CD4-positive, alpha-beta T cell treated with Interleukin-1 beta for 1 hour (primary cell): Measurements from ENCODE around the gene GID4.
"Not testable (repeated sequence)": the region's sequence is repeated elsewhere in the genome, so short reads cannot be mapped to it uniquely, and the experiment has no call there.

Experiments
- DNase-seq, 2 donors: peaks; one replicate each; pipeline ENCODE4 v3.0.0-alpha.2; 2020 to 2022

The GID4 gene

GRCh38 chr17:18038861-18039534 lies at the start of gene GID4, which contains the start of gene ATPAF2:
GID4 (plus strand) TSS chr17:18039408; CDS start chr17:18039465, 57 bp downstream.
ATPAF2 (minus strand) TSS chr17:18039168; CDS start chr17:18039013, 155 bp downstream.
- peak; percentile 99 to 100 for DNase-seq

- no peak for DNase-seq
Measured at GRCh38 chr17:17989618-17990017, 49.6 kb upstream of the GID4 start.

GRCh38 chr17:17990282-17990681 lies 48.9 kb upstream of the GID4 start:
- DNase-seq = no peak

GRCh38 chr17:17993366-17993765 lies 45.8 kb upstream of the GID4 start:
- no peak for DNase-seq

DNA sequence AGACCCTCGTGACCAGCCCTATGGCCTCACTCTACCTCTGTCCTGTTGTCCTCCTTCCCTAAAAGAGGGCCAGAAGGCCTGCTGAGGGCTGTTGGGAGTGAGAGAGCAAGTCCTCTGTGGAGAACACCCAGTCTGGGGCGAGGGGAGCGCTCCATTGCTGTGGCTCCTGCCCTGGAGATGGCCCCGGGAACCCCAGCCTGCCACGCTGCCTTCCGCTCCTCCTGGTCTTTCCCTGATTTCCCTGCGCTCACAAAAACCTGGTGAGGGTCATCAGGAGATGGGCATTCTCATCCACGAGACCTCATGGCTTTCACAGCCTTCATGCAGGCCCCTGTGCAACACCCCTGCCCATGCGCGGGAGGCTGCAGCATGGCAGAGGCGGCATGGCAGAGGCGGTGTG lies 45.4 kb upstream of the GID4 start:
- DNase-seq = no peak

GRCh38 chr17:17994271-17995069 lies 44.7 kb upstream of the GID4 start:
- peak in 1 of 2 donors; percentile 8 for DNase-seq

GRCh38 chr17:17995887-17996286 lies 43.3 kb upstream of the GID4 start:
- DNase-seq = not testable (repeated sequence)

GRCh38 chr17:17998934-17999333 lies 40.3 kb upstream of the GID4 start:
- no peak for DNase-seq

GRCh38 chr17:17999364-18000029 lies 39.7 kb upstream of the GID4 start:
- DNase-seq = no peak

- DNase-seq = no peak
Measured at GRCh38 chr17:18000030-18000408, 39.2 kb upstream of the GID4 start.

- DNase-seq = no peak
Measured at GRCh38 chr17:18002171-18002570, 37.0 kb upstream of the GID4 start.

DNA sequence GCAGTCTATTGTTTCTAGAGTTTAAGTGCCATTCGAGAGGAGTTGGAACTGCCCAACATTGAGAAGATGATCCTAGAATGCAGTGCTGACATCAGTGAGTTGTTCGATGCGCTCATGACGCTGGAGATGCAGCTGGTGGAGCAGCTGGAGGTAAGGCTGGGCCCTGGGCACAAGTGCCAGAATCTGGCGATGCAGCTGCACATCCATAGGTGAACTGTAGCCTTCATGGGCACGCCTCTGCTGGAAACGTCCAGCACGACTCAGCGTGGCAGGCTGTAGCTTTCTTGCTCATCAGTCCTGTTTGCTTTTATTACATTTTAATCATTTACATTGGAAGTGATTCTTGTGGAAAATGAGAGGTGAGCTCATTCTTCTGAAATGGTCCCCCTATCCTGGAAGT lies 34.9 kb upstream of the GID4 start:
- DNase-seq = no peak

DNA sequence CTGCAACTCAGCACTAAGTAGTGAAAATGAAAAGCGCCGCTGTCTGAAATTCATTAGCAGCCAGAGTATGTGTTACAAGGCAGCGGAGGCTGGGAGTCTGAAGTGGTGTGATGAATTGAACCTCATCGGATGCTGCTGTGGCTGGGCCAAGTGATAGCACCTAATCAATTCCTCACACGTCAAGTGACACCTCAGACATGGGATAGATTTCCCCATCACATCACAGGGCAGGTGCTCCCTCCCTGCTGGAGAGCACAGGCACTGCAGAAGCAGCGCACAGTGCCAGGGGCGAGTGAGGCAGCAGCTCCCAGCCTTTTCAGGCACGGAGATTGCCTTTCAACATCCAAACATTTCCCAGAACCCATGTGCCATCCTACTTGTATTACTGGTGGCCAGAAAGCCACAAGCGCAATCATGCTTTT lies 34.3 kb upstream of the GID4 start:
- DNase-seq = no peak

GRCh38 chr17:18005496-18005895 lies 33.7 kb upstream of the GID4 start:
- DNase-seq = no peak

DNA sequence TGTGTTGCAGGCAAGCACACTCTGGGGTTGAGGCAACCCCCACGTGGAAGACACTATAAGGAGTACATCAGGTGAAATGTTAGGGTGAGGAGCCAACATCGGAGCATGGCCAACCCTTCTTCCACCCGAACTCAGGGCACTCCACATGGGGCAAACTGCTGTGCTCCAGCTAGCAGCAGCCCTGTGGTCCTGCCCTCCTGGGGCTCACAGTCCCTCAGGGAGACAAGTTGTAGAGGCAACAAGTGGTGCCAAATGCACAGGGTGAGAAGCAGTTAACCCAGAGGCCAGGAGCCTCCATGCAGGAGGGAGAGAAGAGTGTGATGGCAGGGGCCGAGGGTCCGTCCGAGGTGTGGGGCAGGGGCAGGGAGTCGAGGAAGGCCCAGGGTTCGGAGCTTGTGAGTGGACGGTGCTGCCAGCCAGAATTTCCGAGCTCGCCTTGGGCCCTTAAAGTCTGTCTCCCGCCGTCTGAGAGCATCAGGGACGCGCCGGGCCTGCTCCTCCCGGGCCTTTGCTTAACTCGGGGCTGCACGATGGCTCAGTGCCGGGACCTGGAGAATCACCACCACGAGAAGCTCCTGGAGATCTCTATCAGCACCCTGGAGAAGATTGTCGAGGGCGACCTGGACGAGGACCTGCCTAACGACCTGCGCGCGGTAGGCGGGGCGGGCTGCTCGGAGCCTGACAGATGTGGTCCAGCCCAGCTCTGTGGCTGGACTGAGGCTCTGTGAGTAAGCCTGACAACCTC lies 32.5 kb upstream of the GID4 start:
- DNase-seq = no peak

DNA sequence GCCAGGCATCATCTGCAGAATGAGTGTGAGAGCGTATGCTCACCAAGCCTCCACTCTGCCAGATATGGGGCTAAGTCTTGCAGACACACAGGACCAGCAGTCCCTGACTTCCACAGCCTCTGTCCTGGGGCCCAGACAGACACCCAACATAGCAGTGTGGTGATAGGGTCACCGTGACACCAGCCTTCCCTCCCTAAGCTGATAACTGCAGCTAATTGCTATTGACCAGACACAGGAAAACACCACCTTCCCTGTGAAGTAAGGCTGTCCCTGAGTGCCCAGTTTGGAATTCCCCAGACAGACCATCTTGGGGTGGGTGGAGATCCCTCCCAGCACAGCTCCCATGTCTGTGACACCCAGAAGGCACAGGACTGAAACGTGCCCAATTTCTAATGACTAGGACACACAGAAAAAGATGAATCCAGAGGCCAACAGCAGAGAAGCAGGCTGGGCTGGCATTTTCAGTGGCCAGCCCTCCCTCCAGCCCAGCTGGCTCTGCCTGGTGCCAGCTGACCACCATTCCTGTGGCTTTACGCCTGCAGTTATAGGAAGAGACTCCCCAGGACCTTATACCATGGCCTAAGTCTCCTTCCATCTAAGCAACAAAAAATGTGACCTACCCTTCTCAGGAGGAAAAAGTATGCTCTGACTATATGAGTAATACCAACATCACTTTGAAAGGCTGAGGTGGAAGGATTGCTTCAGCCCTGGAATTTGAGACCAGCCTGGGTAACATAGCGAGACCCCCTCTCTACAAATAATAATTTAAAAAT lies 30.5 kb upstream of the GID4 start:
- DNase-seq = no peak

DNA sequence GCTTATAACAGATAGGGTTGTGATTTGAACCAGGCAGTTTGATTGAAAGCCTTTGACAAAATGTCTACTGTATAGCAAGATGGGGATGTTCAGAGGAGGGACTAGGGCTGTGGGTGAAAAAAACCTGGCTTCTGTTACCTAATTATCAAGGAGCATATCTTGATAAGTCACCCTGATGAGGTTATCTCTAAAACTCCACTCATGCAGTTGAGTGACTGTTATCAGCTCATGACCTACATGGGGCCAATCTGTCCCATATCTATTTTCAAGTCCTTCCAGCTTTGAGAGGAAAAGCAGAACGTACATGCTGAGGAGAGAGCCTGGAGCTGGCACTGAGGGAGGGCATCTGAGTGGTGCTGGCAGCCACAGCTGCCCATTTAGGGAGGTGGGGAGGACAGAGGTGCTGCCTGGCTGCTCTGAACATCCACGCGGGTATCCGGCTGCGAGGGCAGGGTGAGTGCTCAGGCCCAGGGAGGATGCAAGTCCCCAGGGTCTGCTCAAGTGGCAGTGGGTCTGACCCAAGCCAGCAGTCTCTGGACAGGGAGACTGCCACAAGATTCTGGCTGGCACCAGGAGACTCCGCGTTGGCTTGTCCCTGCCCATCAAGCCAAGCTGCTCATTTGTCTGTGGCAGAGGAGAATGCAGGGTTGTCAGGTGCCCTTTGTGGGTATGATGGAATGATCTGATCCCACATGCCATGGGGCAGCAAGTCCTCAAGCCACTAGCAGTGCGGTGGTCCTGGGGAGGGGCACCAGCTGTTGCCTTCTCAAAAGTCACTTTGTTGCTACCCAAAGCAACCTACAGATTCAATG lies 29.4 kb upstream of the GID4 start:
- DNase-seq = no peak

- DNase-seq = no peak
Measured at GRCh38 chr17:18011286-18011685, 27.9 kb upstream of the GID4 start.

- DNase-seq = no peak
Measured at GRCh38 chr17:18014006-18014405, 25.2 kb upstream of the GID4 start.

DNA sequence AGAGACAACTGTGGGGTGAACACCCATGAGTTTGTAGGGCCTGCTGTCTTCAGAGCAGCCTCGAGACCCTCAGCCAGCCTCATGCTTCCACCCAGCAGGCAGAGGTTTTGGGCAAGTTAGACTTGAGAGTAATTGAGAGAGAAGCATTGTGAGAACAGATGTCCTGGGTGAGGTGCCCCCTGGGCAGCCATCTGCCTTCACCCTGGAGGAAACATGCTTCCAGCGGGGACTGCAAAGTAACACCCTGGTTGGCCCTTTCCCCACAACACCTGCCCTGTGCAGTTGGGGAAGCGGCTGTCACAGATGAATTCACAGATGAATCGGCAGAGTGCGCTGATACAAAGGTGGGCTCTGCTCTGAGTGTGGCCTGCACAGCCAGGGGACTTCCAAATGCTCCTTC lies 23.6 kb upstream of the GID4 start:
- DNase-seq = no peak

DNA sequence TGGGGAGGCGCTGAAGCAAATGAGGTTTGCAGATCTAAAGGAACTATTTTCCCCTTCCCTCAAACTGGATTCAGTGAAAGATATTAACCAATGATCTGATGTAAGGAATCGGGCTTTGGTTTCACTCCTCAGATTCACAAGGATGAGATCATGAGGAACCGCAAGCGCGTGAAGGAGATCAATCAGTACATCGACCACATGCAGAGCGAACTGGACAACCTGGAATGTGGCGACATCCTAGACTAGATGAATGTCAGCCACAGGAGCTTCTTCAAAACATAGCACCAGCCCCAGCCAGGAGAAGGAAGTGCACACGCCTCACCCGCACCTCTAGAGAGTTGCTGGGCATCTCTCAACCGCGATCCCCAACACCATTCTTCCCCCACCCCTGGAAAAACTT lies 22.8 kb upstream of the GID4 start:
- no peak for DNase-seq
